Measurements from ENCODE around the gene TTC38.
"Not testable (repeated sequence)": the region's sequence is repeated elsewhere in the genome, so short reads cannot be mapped to it uniquely, and the experiment has no call there.

The TTC38 gene

DNA sequence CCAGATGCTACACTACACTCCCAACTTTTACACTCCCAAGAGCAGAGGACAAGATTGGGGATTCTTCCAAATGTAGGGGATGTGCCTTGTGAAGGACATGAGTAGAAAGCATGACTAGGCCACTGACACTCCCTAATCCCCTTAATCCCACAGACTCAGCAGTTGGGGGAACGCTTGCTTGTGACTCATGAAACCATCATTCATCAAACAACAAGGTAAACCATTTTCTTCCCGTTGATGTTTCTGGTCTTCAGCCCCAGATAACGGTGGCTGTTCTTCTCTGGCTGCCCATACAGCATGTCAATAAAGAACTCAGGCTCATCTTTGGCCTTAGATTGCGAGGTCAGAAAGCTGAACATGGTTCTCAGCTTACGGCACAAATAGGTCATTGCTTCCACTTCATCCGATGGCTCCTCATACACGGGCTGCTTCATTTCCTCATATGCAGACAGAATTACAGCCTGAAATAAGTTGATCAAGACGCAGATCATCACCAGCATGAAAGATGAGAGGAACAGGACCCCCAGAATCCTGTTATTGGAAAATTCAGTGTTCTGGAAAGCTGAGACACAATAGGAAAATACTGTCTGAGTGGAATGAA lies 11.3 kb upstream of the TTC38 start:
- H3K4me1 Mint-ChIP-seq, result peaks cover 6 to 14% of the 10 kb centered on the region in 2 donors
- H3K9me3 Mint-ChIP-seq, result no peaks in the 10 kb centered on the region
- ATAC-seq (replicated peaks), result no peak
- DNase-seq, result no peak
- peaks cover 22 to 38% of the 10 kb centered on the region in 2 donors for H3K27me3 Mint-ChIP-seq
- no peak overlapping the region for H3K27ac Mint-ChIP-seq
- peaks cover 3 to 9% of the 10 kb centered on the region in 2 donors for H3K36me3 Mint-ChIP-seq
- H3K4me3 Mint-ChIP-seq, result no peak overlapping the region

- no peak for DNase-seq
- Mint-ChIP-seq H3K4me1 (peaks cover 3 to 11% of the 10 kb centered on the region in 2 donors), H3K4me3 (no peak overlapping the region), H3K27ac (no peak overlapping the region), H3K27me3 (peaks cover 42 to 62% of the 10 kb centered on the region in 2 donors), H3K9me3 (no peaks in the 10 kb centered on the region), H3K36me3 (peaks cover 5% of the 10 kb centered on the region in 2 donors)
- ATAC-seq (replicated peaks), result no peak
These were observed 8.4 kb upstream of the TTC38 start for GRCh38 chr22:46259374-46259773.

- Mint-ChIP-seq H3K27me3 (peaks cover 46 to 69% of the 10 kb centered on the region in 2 donors), H3K9me3 (no peaks in the 10 kb centered on the region), H3K36me3 (peaks cover 2 to 3% of the 10 kb centered on the region in 2 donors), H3K4me1 (peaks cover 1 to 6% of the 10 kb centered on the region in 2 donors), H3K4me3 (no peak overlapping the region), H3K27ac (no peak overlapping the region)
- DNase-seq (no peak), ATAC-seq (replicated peaks) (no peak)
These were observed 7.8 kb upstream of the TTC38 start for GRCh38 chr22:46260038-46260437.

GRCh38 chr22:46262449-46263215 lies 5.2 kb upstream of the TTC38 start:
- peaks cover 0 to 8% of the 10 kb centered on the region in 2 donors for H3K9me3 Mint-ChIP-seq
- peak; percentile 47 to 51 for ATAC-seq (replicated peaks)
- DNase-seq, result no peak
- no peak overlapping the region for H3K27ac Mint-ChIP-seq
- H3K4me1 Mint-ChIP-seq, result peaks cover 5 to 12% of the 10 kb centered on the region in 2 donors
- peaks cover 61 to 85% of the 10 kb centered on the region in 2 donors for H3K27me3 Mint-ChIP-seq
- peaks cover 5 to 11% of the 10 kb centered on the region in 2 donors for H3K36me3 Mint-ChIP-seq
- peak overlapping the region in 1 of 2 donors; percentile 59 for H3K4me3 Mint-ChIP-seq

GRCh38 chr22:46263216-46263590 lies 4.6 kb upstream of the TTC38 start, which contains the start of gene PKDREJ:
Gene PKDREJ, minus strand, starts transcription at chr22:46263343. Its CDS starts 21 bp downstream, at chr22:46263322.
- no peak for ATAC-seq (replicated peaks)
- no peak for DNase-seq
- Mint-ChIP-seq H3K27me3 (peaks cover 61 to 80% of the 10 kb centered on the region in 2 donors), H3K27ac (no peak within 1 kb of the TSS), H3K4me1 (peaks cover 7 to 15% of the 10 kb centered on the region in 2 donors), H3K36me3 (peaks cover 5 to 12% of the 10 kb centered on the region in 2 donors), H3K9me3 (peaks cover 0 to 8% of the 10 kb centered on the region in 2 donors), H3K4me3 (peak within 1 kb of the TSS; percentile 47 to 63)

GRCh38 chr22:46264520-46264919 lies 3.3 kb upstream of the TTC38 start:
- Mint-ChIP-seq H3K36me3 (peaks cover 5 to 13% of the 10 kb centered on the region in 2 donors), H3K4me1 (peaks cover 10 to 24% of the 10 kb centered on the region in 2 donors), H3K27me3 (peaks cover 57 to 67% of the 10 kb centered on the region in 2 donors)
- not testable (repeated sequence) for H3K4me3 Mint-ChIP-seq; H3K9me3 Mint-ChIP-seq; DNase-seq; H3K27ac Mint-ChIP-seq; ATAC-seq (replicated peaks)

GRCh38 chr22:46265627-46266026 lies 2.2 kb upstream of the TTC38 start:
- Mint-ChIP-seq H3K4me1 (peaks cover 12 to 24% of the 10 kb centered on the region in 2 donors), H3K36me3 (peaks cover 5 to 13% of the 10 kb centered on the region in 2 donors), H3K27me3 (peaks cover 46 to 56% of the 10 kb centered on the region in 2 donors)
- not testable (repeated sequence) for H3K27ac Mint-ChIP-seq; H3K9me3 Mint-ChIP-seq; DNase-seq; ATAC-seq (replicated peaks); H3K4me3 Mint-ChIP-seq

- Mint-ChIP-seq H3K36me3 (peaks cover 10 to 11% of the 10 kb centered on the region in 2 donors), H3K9me3 (peaks cover 0 to 8% of the 10 kb centered on the region in 2 donors), H3K4me1 (peaks cover 11 to 18% of the 10 kb centered on the region in 2 donors), H3K27ac (peak overlapping the region; percentile 80), H3K4me3 (no peak overlapping the region), H3K27me3 (peaks cover 17 to 22% of the 10 kb centered on the region in 2 donors)
- no peak for ATAC-seq (replicated peaks)
- DNase-seq, result no peak
These were observed 1.8 kb downstream of the TTC38 start for GRCh38 chr22:46269564-46269963.

DNA sequence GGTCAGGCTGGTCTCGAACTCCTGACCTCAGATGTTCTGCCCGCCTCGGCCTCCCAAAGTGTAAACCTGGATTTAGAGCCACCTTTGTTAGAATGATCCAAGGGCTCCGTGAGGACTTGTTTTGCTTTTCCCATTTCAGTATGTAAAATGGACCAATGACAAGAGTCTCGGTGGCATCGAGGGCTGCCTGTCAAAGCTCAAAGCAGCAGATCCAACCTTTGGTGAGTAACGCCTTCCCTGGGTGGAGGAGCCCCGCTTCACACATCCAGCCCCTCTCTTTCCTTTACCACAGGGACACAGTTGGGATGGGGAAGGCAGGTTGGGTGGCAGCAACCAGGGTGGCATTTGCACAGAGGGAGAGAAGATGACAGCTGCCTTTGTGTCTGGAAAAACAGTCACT lies 4.4 kb downstream of the TTC38 start:
- ATAC-seq (replicated peaks), result no peak

GRCh38 chr22:46272762-46273431 lies 5.1 kb downstream of the TTC38 start:
- H3K27ac Mint-ChIP-seq, result no peak overlapping the region
- peaks cover 10 to 11% of the 10 kb centered on the region in 2 donors for H3K4me1 Mint-ChIP-seq
- no peaks in the 10 kb centered on the region for H3K27me3 Mint-ChIP-seq
- no peak for DNase-seq
- H3K9me3 Mint-ChIP-seq, result no peaks in the 10 kb centered on the region
- peaks cover 11 to 22% of the 10 kb centered on the region in 2 donors for H3K36me3 Mint-ChIP-seq
- H3K4me3 Mint-ChIP-seq, result no peak overlapping the region
- ATAC-seq (replicated peaks), result no peak

More for the DNA sequence above, 4.4 kb downstream of the TTC38 start:
- no peak overlapping the region for H3K27ac Mint-ChIP-seq
- H3K4me1 Mint-ChIP-seq, result peaks cover 15 to 16% of the 10 kb centered on the region in 2 donors
- peaks cover 11 to 18% of the 10 kb centered on the region in 2 donors for H3K36me3 Mint-ChIP-seq
- no peaks in the 10 kb centered on the region for H3K27me3 Mint-ChIP-seq
- H3K9me3 Mint-ChIP-seq, result no peaks in the 10 kb centered on the region
- no peak overlapping the region for H3K4me3 Mint-ChIP-seq
- DNase-seq, result no peak

DNA sequence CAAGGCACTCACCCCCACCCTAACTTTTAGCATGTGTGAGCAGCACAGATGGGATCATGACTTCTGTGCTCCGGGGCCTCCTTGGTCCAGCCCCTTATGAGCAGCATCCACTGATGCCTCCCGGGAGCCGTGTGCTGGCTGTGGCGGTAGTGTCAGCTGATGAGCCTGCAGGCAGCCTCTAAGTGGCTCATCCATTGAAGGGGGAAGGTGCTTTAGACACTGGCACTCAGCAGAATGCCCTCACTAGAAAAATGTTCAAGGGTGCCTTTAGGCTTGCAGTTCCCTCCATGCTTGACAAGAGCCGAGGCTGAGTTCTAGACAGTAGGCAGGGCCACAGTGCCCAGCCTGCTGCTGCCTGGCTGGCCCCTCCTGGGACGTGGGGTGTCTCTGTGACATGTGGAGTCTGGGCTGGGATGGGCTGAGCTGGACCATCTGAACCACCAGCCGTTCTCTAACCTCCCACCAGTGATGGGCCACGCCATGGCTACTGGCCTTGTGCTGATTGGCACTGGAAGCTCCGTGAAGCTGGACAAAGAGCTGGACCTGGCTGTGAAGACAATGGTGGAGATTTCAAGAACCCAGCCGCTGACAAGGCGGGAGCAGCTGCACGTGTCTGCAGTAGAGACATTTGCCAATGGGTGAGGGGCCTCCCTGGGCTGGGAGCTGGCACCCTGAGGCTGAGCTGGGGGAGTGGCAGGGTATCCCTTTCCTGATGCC lies 5.8 kb downstream of the TTC38 start:
- Mint-ChIP-seq H3K27me3 (no peaks in the 10 kb centered on the region), H3K4me1 (peaks cover 5 to 7% of the 10 kb centered on the region in 2 donors), H3K27ac (no peak overlapping the region), H3K36me3 (peaks cover 14 to 29% of the 10 kb centered on the region in 2 donors), H3K4me3 (no peak overlapping the region), H3K9me3 (no peaks in the 10 kb centered on the region)
- DNase-seq, result no peak
- ATAC-seq (replicated peaks), result no peak

GRCh38 chr22:46274381-46274780 lies 6.6 kb downstream of the TTC38 start:
- no peak overlapping the region for H3K27ac Mint-ChIP-seq
- H3K4me3 Mint-ChIP-seq, result no peak overlapping the region
- H3K27me3 Mint-ChIP-seq, result no peaks in the 10 kb centered on the region
- H3K4me1 Mint-ChIP-seq, result peaks cover 0 to 7% of the 10 kb centered on the region in 2 donors
- DNase-seq (no peak), ATAC-seq (replicated peaks) (no peak)
- peaks cover 18 to 29% of the 10 kb centered on the region in 2 donors for H3K36me3 Mint-ChIP-seq
- H3K9me3 Mint-ChIP-seq, result no peaks in the 10 kb centered on the region

GRCh38 chr22:46275455-46276122 lies 7.8 kb downstream of the TTC38 start:
- Mint-ChIP-seq H3K36me3 (peaks cover 24 to 36% of the 10 kb centered on the region in 2 donors), H3K4me3 (no peak overlapping the region), H3K27me3 (no peaks in the 10 kb centered on the region), H3K9me3 (no peaks in the 10 kb centered on the region), H3K27ac (no peak overlapping the region), H3K4me1 (peaks cover 0 to 5% of the 10 kb centered on the region in 2 donors)
- DNase-seq (no peak), ATAC-seq (replicated peaks) (no peak)

All from stimulated activated naive B cell treated with anti-CD40 and anti-IgM and Interleukin-4, amounts not matched to agents 10 μg/mL and 1 μg/mL and 100 μg/mL, for 72 hours (primary cell).